22Rv1 (cell line): Measurements from ENCODE around the gene RCSD1.

Experiments
- CTCF ChIP-seq: fragments of 450-650 bp; IDR thresholded peaks from 2 replicates; pipeline ENCODE4 v1.5.1; 2017; ENCODE audit warnings: mild to moderate bottlenecking
- ZFX ChIP-seq: fragments of 450-650 bp; IDR thresholded peaks from 2 replicates; pipeline ENCODE4 v1.6.1; 2017; ENCODE audit warnings: antibody characterized with exemption, borderline replicate concordance

- TF ChIP-seq CTCF: no peak
- no peak for TF ChIP-seq ZFX
Measured at GRCh38 chr1:167714098-167714438, 84.0 kb downstream of the RCSD1 start.
